ENCODE results near the gene ABCF2. TPM values are rescaled to one million over a fixed set of nuclear protein-coding genes. Genes with fewer than 3 reads are reported as not detected.

The ABCF2 gene
- polyA plus RNA-seq, 1 of the 3 experiments (the other 2 are of a cell fraction) = 75.4 TPM

- no peaks in the 10 kb centered on the region for H3K27me3 ChIP-seq (ENCODE audit: insufficient read depth)
- H3K4me3 ChIP-seq (ENCODE audit: low read depth in 2 of 2, low read length in 1 of 2) = no peak overlapping the region
- ChIA-PET POLR2A (no interaction called here), CTCF (interaction anchor here (0.9 to 2.8 kb wide), 10 partner anchors 12 to 105 kb away, joined by 3 to 14 read pairs (median 6); no protein-coding TSS in a partner anchor)
- no peak for TF ChIP-seq FOXM1 (IDR thresholded peaks at IDR 0.05; ENCODE audit: low read depth)
- TF ChIP-seq CHD2 (IDR thresholded peaks at IDR 0.05; ENCODE audit: low read length, partially characterized antibody) = no peak
- no peak for TF ChIP-seq NRF1 (IDR thresholded peaks at IDR 0.05; ENCODE audit: low read depth, low read length)
- TF ChIP-seq, protein P1, sequence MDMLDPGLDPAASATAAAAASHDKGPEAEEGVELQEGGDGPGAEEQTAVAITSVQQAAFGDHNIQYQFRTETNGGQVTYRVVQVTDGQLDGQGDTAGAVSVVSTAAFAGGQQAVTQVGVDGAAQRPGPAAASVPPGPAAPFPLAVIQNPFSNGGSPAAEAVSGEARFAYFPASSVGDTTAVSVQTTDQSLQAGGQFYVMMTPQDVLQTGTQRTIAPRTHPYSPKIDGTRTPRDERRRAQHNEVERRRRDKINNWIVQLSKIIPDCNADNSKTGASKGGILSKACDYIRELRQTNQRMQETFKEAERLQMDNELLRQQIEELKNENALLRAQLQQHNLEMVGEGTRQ (IDR thresholded peaks at IDR 0.05; ENCODE audit: borderline replicate concordance, low read depth, low read length) = no peak
- no peak for TF ChIP-seq FOXJ3 (CRISPR knock-in tag; IDR thresholded peaks at IDR 0.05)
- no peak for TF ChIP-seq JUND (IDR thresholded peaks at IDR 0.05)
- TF ChIP-seq, protein P2, sequence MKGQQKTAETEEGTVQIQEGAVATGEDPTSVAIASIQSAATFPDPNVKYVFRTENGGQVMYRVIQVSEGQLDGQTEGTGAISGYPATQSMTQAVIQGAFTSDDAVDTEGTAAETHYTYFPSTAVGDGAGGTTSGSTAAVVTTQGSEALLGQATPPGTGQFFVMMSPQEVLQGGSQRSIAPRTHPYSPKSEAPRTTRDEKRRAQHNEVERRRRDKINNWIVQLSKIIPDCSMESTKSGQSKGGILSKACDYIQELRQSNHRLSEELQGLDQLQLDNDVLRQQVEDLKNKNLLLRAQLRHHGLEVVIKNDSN (IDR thresholded peaks at IDR 0.05; ENCODE audit: borderline replicate concordance, low read depth) = no peak
- TF ChIP-seq RFX5 (IDR thresholded peaks at IDR 0.05; ENCODE audit: low read length) = no peak
- TF ChIP-seq TCF12 (IDR thresholded peaks at IDR 0.05) = no peak
- TF ChIP-seq YY1 (IDR thresholded peaks at IDR 0.05; ENCODE audit: low read depth) = no peak
- no peak for TF ChIP-seq FOSL2 (IDR thresholded peaks at IDR 0.05; ENCODE audit: borderline replicate concordance, low read depth)
- TF ChIP-seq RCOR1 (IDR thresholded peaks at IDR 0.05; ENCODE audit: low read length) = no peak
- no peak for TF ChIP-seq RXRA (IDR thresholded peaks at IDR 0.05; ENCODE audit: borderline replicate concordance, low read depth)
- TF ChIP-seq SIN3A (IDR thresholded peaks at IDR 0.05; ENCODE audit: borderline replicate concordance, low read depth, low read length) = no peak
- no peak for TF ChIP-seq SMC3 (IDR thresholded peaks at IDR 0.05; ENCODE audit: low read depth, low read length)
- no peak for TF ChIP-seq MEF2A (IDR thresholded peaks at IDR 0.05; ENCODE audit: borderline replicate concordance, low read depth)
- no peak for TF ChIP-seq TAF1 (IDR thresholded peaks at IDR 0.05; ENCODE audit: borderline replicate concordance, low read depth, low read length)
- no peak for TF ChIP-seq ELF1 (IDR thresholded peaks at IDR 0.05)
- peaks cover 0 to 12% of the 10 kb centered on the region in 2 experiments; a peak in 1 of 4 replicates for H3K4me1 ChIP-seq (ENCODE audit: control insufficient read depth in 1 of 2, insufficient read depth in 2 of 2, low read depth in 1 of 2, low read length in 1 of 2)
- no peak overlapping the region for H3K4me2 ChIP-seq
- H3F3A ChIP-seq (replicated peaks; ENCODE audit: insufficient read depth) = no peaks in the 10 kb centered on the region
- H3K9ac ChIP-seq = no peak overlapping the region
- H3K27ac ChIP-seq (ENCODE audit: low read depth in 2 of 2, low read length in 1 of 2) = no peak overlapping the region
- DNase-seq = no peak
- H2AFZ ChIP-seq (ENCODE audit: low read depth) = no peak overlapping the region
- no peaks in the 10 kb centered on the region for H3K79me2 ChIP-seq (ENCODE audit: insufficient read depth)
- H3K36me3 ChIP-seq (replicated peaks in 1 of 2; ENCODE audit: control insufficient read depth in 1 of 2, insufficient read depth in 2 of 2, low read length in 1 of 2) = no peaks in the 10 kb centered on the region
- H3K9me2 ChIP-seq = no peaks in the 10 kb centered on the region
- 85% methylated on average over 9 of the region's 9 CpGs for WGBS (ENCODE audit: low lambda C conversion rate)
- H3K9me3 ChIP-seq = no peaks in the 10 kb centered on the region
- H4K20me1 ChIP-seq (ENCODE audit: insufficient read depth) = no peaks in the 10 kb centered on the region
Observed at GRCh38 chr7:151273651-151274390, 46.8 kb upstream of the ABCF2 start.

All from SK-N-SH (cell line).